Smooth muscle cell (in vitro differentiated cells): ENCODE results near the gene PPP2CA. TPM values are rescaled to one million over a fixed set of nuclear protein-coding genes. Genes with fewer than 3 reads are reported as not detected.
"Not testable (repeated sequence)": the region's sequence is repeated elsewhere in the genome, so short reads cannot be mapped to it uniquely, and the experiment has no call there.

ENCODE experiments used
- DNase-seq: peaks from one replicate; lab custom pipeline; 2025; ENCODE audit not compliant: unreplicated experiment; lab: John Stamatoyannopoulos, UW
- H2AFZ ChIP-seq: fragments of 200-600 bp; sonication (generic); 2 replicates; pipeline ENCODE4 v1.6.0; 2016; ENCODE audit warnings: antibody characterized with exemption, low read depth, mild to moderate bottlenecking
- H3F3A ChIP-seq: fragments of 200-600 bp; sonication (generic); 2 replicates; pipeline ENCODE4 v1.6.0; 2017; ENCODE audit warnings: antibody characterized with exemption, low read depth
- H3K27ac ChIP-seq: fragments of 200-600 bp; sonication (generic); 2 replicates; pipeline ENCODE4 v1.5.1; 2016; ENCODE audit warnings: low read depth, mild to moderate bottlenecking
- H3K27me3 ChIP-seq: fragments of 200-600 bp; sonication (generic); 2 replicates; pipeline ENCODE4 v1.6.1; 2016; ENCODE audit warnings: low read depth, mild to moderate bottlenecking
- H3K36me3 ChIP-seq: fragments of 200-600 bp; sonication (generic); 2 replicates; pipeline ENCODE4 v1.5.1; 2016; ENCODE audit warnings: low read depth
- H3K4me1 ChIP-seq: fragments of 200-600 bp; sonication (generic); 2 replicates; pipeline ENCODE4 v1.5.1; 2016; ENCODE audit warnings: low read depth
- H3K4me2 ChIP-seq: fragments of 200-600 bp; sonication (generic); 2 replicates; pipeline ENCODE4 v1.6.0; 2016; ENCODE audit warnings: mild to moderate bottlenecking
- H3K4me3 ChIP-seq: fragments of 200-600 bp; sonication (generic); 2 replicates; pipeline ENCODE4 v1.5.1; 2016; ENCODE audit warnings: mild to moderate bottlenecking
- H3K79me2 ChIP-seq: fragments of 200-600 bp; sonication (generic); 2 replicates; pipeline ENCODE4 v1.6.0; 2016; ENCODE audit warnings: low read depth, mild to moderate bottlenecking
- H3K9ac ChIP-seq: fragments of 200-600 bp; sonication (generic); 2 replicates; pipeline ENCODE4 v1.6.0; 2016; ENCODE audit warnings: low read depth
- H3K9me3 ChIP-seq: fragments of 200-600 bp; sonication (generic); replicated peaks from 2 replicates; pipeline ENCODE4 v1.5.1; 2016; ENCODE audit warnings: low read depth
- H4K20me1 ChIP-seq: fragments of 200-600 bp; sonication (generic); 2 replicates; pipeline ENCODE4 v1.6.0; 2016; ENCODE audit warnings: low read depth
- WGBS: methylation state at CpG from one replicate; pipeline ENCODE4 v1.1.7; 2016; ENCODE audit warnings: low lambda C conversion rate; 5-methylcytosine and 5-hydroxymethylcytosine counted together
- polyA plus RNA-seq: library from polyadenylated mRNA; unstranded; fragments of >200 nt; fragmentation: Nextera tagmentation; extraction: Ambion mirVana; gene quantifications from 2 replicates; pipeline ENCODE4 v1.2.1, GENCODE V29; 2016
- total RNA-seq: library from RNA; depleted of rRNA; stranded (reverse); fragments of >200 nt; gene quantifications from 2 replicates; pipeline ENCODE4 v1.2.3, GENCODE V29; 2014
- TF ChIP-seq, protein P1 (sequence below): fragments of 200-600 bp; sonication (generic); IDR thresholded peaks from 2 replicates; pipeline ENCODE4 v1.5.1; 2017; ENCODE audit warnings: borderline replicate concordance, mild to moderate bottlenecking, antibody characterized with exemption; ENCODE audit not compliant: insufficient read depth, poor library complexity, severe bottlenecking

PPP2CA gene
- total and polyA plus RNA-seq, 2 experiments from 2014 or later = 82.4 to 243 TPM

DNA sequence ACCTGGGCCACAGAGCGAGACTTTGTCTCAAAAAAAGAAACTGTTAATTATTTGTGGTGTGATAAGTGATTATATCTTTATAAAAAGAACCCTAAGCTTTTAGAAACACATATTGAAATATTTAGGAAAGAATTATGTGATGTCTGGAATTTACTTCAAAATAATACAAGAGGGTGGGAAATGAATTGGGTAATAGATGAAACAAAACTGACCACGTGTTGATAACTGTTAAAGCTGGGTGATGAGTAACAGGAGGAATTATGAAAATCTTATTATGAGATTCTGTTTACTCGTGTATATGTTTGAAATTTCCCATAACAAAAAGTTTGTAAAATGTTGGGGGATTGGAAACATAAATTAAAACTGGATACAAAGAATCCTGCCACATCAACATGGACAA lies 33.0 kb upstream of the PPP2CA start:
- Histone ChIP-seq H3K79me2 (no peaks in the 10 kb centered on the region), H4K20me1 (no peaks in the 10 kb centered on the region), H3K27ac (no peak overlapping the region), H2AFZ (no peak overlapping the region), H3K36me3 (no peaks in the 10 kb centered on the region), H3K4me2 (no peak overlapping the region), H3K27me3 (no peaks in the 10 kb centered on the region), H3K9ac (no peak overlapping the region), H3K9me3 (no peaks in the 10 kb centered on the region), H3K4me1 (no peaks in the 10 kb centered on the region), H3K4me3 (no peak overlapping the region), H3F3A (no peaks in the 10 kb centered on the region)
- no peak for DNase-seq
- TF ChIP-seq, protein P1, sequence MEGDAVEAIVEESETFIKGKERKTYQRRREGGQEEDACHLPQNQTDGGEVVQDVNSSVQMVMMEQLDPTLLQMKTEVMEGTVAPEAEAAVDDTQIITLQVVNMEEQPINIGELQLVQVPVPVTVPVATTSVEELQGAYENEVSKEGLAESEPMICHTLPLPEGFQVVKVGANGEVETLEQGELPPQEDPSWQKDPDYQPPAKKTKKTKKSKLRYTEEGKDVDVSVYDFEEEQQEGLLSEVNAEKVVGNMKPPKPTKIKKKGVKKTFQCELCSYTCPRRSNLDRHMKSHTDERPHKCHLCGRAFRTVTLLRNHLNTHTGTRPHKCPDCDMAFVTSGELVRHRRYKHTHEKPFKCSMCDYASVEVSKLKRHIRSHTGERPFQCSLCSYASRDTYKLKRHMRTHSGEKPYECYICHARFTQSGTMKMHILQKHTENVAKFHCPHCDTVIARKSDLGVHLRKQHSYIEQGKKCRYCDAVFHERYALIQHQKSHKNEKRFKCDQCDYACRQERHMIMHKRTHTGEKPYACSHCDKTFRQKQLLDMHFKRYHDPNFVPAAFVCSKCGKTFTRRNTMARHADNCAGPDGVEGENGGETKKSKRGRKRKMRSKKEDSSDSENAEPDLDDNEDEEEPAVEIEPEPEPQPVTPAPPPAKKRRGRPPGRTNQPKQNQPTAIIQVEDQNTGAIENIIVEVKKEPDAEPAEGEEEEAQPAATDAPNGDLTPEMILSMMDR = no peak
- WGBS = 75% methylated on average over 3 of the region's 3 CpGs

DNA sequence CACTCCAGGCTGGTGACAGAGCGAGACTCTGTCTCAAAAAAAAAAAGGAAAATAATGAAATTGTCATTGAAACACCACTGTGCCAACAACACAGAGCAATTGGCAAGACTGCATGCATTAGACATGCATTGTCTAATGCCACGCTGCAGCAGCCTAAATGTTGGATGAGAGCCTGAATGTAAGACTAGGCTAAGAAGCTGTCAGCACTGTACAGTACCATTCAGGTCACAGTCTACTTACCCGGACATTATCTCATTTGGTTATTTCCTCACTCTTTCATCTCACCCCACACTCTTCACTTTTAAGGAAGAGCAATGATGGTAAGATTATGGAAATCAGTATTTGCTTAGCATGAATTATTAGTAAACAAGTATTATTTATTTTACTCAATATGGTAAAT lies 31.3 kb upstream of the PPP2CA start:
- Histone ChIP-seq H3K9me3 (no peaks in the 10 kb centered on the region), H3K4me1 (no peaks in the 10 kb centered on the region), H3K4me3 (no peak overlapping the region), H4K20me1 (no peaks in the 10 kb centered on the region), H3K36me3 (no peaks in the 10 kb centered on the region), H3K9ac (no peak overlapping the region), H3K27me3 (no peaks in the 10 kb centered on the region), H2AFZ (no peak overlapping the region), H3K79me2 (no peaks in the 10 kb centered on the region), H3K4me2 (no peak overlapping the region), H3F3A (no peaks in the 10 kb centered on the region), H3K27ac (no peak overlapping the region)
- no peak for DNase-seq
- 76% methylated on average over 3 of the region's 3 CpGs for WGBS
- TF ChIP-seq, protein P1 = no peak

DNA sequence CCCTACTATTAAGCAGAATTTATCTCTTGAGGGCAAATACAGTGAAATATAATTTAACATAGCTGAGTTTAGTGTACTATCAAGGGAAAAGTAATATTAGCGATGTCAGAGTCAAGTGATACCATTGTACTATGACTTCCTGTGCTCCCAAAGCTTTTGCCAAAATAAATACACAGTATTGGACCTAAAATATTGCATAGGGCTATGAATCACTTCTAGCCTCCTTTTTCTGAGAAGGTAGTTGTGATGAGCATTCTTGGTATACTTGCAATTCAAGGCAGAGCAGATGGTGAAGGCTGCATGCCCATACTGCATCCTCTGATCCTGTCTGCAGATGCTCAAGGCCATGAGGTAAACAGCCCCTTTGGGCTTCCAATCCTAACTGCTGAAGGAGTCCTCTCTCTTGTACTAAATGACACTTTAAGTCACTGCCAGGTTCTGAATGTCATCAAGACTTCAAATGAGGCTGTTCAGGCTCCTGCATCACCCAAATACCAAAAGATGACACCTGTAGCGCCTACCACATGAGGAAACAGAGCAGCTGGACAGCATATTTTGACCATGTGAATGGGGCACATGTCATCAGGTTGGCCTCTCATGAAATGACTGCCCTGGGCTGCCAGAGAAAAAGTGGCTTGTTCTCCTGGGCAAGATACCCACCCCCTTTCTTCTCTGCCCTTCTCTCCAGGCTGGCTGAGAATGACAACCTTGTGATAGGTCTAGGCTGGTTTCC lies 29.7 kb upstream of the PPP2CA start:
- H3K27me3 ChIP-seq = no peaks in the 10 kb centered on the region
- no peaks in the 10 kb centered on the region for H4K20me1 ChIP-seq
- H3K4me1 ChIP-seq = no peaks in the 10 kb centered on the region
- H3K9me3 ChIP-seq = no peaks in the 10 kb centered on the region
- no peak overlapping the region for H3K4me2 ChIP-seq
- H3K27ac ChIP-seq = no peak overlapping the region
- no peaks in the 10 kb centered on the region for H3K36me3 ChIP-seq
- TF ChIP-seq, protein P1 = no peak
- H2AFZ ChIP-seq = no peak overlapping the region
- 95% methylated on average over 2 of the region's 2 CpGs for WGBS
- no peak overlapping the region for H3K4me3 ChIP-seq
- no peak overlapping the region for H3K9ac ChIP-seq
- no peaks in the 10 kb centered on the region for H3F3A ChIP-seq
- no peaks in the 10 kb centered on the region for H3K79me2 ChIP-seq
- DNase-seq = no peak

DNA sequence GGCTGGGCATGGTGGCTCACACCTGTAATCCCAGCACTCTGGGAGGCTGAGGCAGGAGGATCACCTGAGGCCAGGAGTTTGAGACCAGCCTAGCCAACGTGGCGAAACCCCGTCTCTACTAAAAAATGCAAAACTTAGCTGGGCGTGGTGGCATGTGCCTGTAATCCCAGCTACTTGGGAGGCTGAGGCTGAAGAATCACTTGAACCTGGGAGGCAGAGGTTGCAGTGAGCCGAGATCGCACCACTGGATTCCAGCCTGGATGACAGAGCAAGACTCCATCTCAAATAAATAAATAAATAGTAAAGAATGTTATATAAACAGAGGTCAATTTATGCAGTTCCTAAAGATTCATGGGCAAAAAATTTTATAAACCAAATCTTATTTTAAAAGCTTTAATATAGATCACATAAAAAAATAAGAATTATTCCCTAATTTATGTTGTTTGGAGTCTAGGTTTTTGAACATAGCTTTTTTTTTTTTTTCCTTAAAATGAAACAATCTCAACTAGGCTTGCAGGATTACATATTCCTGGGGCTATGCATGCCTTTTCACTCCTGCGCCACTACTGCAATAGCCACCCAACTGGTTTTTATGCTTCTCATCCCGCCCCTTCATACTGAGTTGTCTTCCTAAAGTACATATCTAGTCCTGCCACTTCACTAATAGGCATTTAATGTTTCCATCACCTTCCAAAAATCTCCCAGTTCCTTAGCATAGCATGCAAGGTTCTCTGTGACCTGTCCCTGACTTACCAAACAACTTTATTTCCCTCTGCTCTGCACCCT lies 27.7 kb upstream of the PPP2CA start:
- not testable (repeated sequence) for H4K20me1 ChIP-seq, H2AFZ ChIP-seq, H3K27me3 ChIP-seq, H3F3A ChIP-seq, H3K4me2 ChIP-seq, H3K4me1 ChIP-seq, DNase-seq, H3K79me2 ChIP-seq, H3K4me3 ChIP-seq, H3K9me3 ChIP-seq, H3K36me3 ChIP-seq
- H3K27ac ChIP-seq = peak overlapping the region; percentile 61
- WGBS = 86% methylated on average over 8 of the region's 8 CpGs
- H3K9ac ChIP-seq = peak overlapping the region; percentile 27
